Activated CD4-positive, alpha-beta T cell treated with anti-CD3 and anti-CD28 coated beads for 4 hours (primary cell): ENCODE measurements around the gene NBEAL2.
A peak's percentile ranks its signal among the peaks of the same experiment; 100 is the strongest.
"Not testable (repeated sequence)": the region's sequence is repeated elsewhere in the genome, so short reads cannot be mapped to it uniquely, and the experiment has no call there.

Experiments used
- DNase-seq, 2 donors: peaks; one replicate each; pipeline ENCODE4 v3.0.0-alpha.2; 2020

NBEAL2 gene

DNA sequence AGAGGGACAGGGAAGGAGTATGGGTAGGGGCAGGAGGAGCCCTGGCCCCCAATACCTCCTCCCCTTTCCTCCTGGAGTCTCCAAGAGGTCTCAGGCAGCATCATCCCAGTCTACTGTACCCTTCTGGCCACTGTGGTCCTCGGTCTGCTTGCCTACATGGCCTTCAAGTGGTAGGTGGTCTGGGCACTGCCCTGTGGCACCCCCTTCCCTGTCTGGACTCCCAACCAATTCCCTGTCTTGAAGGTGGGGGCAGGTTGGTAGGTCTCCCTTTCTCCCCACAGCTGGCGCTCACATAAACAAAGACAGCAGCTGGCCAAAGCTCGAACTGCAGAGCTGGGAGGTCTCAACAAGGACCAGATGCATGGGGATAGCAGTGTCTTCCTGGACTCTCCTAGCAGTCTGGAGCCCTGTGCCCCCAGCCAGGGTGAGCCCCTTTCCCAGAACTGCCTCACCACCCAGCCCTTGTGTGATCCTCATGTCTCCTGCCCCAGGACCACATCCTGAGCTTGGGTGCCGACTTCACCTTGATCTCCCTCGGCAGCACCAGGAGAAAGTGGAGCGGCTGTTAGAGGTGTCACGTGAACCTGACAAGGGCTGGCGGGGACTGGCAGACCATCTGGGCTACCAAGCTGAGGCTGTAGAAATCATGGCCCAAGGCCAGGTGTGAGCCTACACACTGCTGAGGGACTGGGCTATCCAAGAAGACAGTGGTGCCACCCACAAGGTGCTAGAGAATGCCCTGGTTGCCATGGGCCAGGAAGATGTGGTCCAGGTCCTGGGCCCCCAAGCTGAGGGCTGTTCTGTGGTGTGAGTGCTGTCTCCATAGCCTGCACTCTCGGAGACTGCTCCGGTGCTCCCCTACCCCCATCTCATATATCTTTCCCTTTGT is 33.1 kb downstream of the NBEAL2 start:
- no peak for DNase-seq

DNA sequence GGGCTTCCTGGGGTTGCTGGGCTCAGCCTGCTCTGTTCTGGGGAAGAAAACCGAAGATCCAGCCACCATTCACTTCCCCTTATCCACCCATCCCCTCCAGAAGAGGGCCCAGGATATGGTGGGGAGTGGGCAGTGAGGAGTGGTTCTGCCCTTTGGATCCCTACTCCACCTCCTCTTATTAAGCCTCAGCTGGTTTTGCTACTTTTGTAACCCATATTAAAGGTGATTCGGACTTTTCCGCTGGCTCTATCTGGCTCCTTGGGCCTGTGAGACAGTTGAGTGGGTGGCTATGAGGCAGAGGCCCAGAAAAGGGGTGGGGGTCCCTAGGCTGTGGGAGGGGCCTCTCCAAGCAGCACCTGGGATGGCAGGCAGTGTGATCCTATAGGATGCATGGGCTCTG is 33.8 kb downstream of the NBEAL2 start:
- DNase-seq, result no peak

DNA sequence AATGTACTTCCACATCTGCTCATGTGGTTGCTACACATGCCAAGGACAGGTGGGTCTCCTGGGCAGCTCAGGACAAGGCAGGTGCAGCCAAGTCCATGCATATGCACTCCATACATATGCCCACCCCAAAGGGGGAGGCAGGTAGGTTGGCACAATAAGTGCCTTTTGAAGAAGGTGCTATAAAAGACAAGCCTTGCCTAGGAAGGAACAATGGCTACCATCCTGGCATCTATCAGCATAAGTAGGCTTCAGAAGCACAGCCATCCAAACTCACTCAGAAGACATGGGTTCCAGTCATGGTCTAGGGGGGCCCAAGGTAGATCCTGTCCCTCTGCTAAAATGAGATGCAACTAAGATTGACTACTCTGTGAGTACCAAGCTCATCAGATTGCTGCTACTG is 34.6 kb downstream of the NBEAL2 start:
- no peak for DNase-seq

DNA sequence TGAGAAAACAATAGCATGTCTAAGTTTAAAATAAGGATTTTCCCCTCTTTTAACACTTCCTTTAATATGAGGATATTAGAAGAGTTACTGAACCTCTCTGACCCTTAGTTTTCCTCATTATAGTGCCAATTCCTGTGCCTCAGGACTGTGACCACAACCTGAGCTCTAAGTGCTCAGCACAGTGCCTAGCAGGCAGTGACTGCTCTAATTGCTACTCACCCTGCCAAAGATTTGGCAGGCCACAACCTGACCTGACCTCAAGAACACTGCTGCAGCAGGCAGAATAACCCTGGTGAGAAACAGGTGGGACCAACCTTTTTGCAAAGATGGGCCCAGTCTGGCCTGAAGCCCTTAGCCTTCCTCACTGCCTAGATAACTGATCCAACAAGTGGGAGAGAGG is 35.7 kb downstream of the NBEAL2 start:
- DNase-seq, result no peak

DNA sequence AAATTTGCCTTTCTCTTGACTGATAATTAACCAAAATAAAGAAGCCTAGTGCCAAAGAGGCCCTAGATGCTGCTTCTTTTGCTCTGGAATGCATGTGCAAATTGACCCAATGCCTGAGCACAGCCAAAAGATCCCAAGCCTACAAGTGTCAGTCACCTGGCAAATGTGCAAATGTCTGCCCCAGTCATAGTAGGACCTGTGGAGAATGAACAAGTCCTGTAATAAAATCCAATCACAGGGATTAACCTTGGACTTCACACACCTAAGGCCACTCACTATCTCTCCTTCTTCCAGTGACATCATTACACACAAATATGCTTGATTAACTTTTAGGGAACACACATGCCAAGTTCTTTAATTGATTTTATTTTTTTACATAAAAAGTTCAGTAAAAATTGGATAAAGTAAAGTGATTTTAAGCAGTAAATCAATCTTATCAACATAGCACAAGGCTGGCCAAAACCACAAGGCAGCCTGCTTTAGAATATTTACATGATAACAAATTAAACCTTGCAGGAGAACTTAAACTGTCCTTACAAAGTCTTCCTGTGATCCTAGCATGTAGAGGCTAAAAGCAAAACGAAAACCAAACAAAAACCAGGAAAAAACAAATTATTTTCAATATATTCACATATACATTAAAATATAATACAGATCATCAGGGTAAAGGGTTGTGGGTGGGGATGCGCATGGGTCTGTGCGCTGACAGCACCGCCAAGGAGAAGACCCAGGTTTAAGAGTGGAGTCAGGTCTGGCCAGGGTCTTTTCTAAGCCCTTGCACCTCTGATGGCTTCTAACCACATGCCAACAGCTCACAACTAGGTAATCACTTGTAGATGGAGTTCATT is 36.8 kb downstream of the NBEAL2 start:
- DNase-seq, result no peak

DNA sequence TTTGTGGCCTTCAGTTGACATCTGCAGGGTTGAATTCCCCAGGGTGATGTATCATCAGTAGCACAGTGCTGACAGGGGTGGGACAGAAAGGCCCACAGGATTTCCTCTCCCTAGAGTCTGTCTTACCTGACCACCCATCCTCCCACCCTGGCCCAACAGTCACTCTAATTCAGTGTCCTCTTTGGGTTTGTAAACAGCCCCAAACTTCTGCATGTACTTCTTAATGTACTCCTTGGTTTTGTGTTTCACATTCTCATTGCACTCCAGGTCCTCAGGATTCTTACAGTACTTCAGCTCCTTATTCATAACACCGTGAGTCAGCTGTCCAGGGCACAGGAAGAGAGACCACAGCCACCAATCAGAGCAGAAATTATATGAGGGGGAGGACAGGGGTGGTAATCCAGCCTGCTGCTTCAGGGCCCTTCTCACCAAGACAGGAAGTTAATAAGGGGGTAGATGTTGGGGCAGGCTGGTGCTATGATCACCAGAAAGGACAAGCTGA is 37.5 kb downstream of the NBEAL2 start:
- peak in 1 of 2 donors; percentile 32 for DNase-seq

DNA sequence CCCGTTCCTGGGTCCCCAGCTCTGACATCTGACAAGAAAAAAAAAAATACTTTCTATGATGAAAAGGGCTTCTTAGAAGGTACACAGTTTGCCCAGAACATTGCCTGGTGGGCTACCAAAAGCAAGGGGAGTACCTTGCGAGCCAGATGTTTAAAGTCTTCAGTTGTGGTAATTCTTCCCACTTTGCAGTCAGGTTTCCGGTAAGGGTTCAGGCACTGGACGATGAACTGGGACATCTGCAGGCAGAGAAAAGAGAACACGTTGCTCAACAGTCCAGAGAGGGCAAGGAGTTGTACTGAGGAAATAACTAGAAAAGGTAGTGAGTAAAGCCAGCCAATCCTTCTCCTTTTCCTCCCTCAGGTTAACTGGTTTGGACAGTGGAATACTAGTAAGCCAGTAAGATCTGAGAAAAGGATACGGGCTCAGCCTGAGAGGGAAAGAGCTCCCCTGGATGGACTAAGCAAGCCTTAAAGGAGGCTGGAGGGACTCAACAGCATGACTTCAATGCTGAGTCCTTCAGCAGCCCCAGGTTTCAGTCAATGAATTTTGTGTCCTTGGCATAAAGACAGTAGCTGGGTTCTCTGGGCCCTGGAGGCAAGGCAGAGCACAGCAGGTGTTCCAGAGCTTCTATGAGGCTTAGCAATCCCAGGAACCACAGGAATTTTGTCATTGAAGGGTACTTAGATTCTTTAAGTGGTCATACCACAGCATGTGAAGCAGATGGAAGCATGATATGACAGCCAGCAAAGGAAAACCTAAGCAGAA is 38.2 kb downstream of the NBEAL2 start:
- no peak for DNase-seq

DNA sequence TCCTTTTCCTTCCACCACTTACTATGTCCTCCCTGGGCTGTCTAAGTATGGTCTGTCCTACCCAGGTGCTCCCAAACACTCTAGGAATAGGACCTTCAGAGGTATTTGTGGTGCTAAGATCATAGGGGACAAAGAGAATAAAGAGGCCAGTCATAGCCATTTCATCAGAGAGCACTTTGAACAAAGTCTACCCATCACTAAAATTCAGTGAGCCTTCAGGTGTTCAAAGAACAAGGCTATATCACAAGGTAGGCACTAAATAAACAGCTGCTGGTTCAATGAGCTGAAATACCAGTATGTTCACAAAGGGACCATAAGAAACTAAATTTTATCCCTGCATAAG is 38.8 kb downstream of the NBEAL2 start:
- DNase-seq, result no peak

DNA sequence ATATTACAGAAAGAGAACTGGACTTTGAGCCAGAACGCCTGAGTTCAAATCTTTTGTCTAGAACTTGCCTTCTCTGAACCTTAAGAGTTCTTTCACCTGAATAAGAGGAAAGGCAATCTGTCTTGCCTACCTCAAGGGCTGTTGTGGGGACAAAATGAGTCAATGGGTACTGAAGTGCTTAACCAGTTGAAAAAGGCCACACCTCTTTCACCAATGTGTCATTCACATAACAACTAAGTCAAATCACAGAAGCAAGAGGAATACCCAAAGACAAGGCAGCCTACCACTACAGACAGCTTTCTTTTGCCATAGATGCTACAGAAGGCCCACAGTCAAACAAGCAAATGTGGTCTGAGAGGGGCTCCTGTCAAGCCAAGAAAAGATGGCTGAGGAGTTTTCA is 39.7 kb downstream of the NBEAL2 start:
- no peak for DNase-seq

DNA sequence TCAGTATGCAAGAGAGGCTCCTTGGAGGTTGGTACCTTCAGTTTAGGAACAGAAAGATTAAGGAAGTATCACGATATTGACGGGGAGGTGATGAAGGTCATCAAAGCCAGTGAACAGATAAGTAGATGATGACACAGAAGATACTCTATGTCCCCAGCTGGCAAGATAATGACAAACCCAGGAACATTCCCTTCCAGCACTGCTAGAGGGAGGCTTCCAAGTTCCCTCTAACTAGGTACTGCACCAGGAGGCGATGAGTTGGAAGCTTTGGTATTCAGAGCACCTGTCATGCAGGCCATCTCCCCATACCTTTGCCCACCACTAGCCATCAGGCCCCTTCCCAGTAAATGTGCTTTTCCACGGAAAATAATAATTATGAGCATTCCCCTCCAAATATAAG is 40.8 kb downstream of the NBEAL2 start:
- no peak for DNase-seq

DNA sequence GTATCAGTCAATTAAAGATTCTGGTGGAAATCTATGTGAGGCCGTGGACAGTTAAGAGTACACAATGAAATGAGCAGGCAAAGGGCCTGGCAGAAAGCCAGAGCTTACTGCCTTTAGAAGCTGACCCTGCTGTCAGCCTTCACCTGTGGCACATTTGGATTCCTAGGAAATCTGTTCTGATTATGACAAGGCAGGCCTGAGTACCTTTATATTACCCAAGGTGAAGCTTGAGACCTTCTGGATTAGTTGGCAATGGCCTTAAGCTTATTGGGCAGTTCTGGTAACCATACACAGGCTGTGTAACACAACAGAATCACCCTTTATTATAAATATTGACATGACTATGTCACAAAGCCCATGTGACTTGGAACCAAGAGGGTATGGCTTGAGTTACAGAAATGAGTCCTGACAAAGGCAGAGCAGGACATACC is 43.2 kb downstream of the NBEAL2 start:
- DNase-seq, result no peak

DNA sequence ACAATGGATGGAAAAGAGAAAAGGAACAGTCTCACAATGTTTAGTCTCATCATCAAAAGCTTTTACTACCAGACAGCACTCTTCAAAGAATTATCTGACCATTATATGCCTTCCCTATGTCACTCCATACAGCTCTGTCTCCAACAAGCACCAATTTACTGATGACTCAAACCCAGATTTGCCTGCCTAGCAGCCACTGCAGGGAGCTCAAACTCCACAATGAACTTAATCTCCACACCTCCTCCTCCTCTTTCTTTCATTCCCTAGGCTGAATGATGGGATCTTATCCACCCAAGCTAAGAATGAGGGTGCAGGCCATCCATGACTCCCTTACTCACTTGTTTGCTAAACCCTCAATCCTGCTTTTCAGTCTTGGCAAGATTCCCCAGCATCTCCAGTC is 45.5 kb downstream of the NBEAL2 start:
- no peak for DNase-seq

DNA sequence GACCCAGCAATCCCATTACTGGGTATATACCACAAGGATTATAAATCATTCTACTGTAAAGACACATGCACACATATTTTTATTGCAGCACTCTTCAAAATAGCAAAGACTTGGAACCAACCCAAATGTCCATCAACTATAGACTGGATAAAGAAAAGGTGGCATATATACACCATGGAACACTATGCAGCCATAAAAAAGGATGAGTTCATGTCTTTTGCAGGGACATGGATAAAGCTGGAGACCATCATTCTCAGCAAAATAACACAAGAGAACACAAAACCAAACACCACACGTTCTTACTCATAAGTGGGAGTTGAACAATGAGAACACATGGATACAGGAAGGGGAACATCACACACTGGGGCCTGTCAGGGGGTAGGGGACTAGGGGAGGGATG is 47.0 kb downstream of the NBEAL2 start:
- not testable (repeated sequence) for DNase-seq

DNA sequence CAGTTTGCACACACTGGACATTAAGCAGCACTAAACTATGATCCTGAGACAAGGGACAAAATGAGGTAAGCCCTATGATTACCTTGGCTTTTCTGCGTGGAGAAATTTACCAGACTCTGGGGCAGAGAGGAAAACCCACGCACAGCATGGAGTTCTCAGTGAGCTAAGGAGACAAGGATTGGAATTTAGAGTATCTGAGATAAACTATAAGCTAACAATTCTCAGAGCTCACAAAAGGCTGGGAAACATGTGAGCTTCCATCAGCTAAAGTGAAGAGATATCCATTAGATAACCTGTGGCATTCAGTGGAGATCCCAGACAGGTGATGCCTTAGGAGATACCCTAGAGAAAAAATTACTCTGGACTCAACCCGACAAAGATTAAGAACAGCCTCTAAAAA is 48.7 kb downstream of the NBEAL2 start:
- DNase-seq, result no peak

DNA sequence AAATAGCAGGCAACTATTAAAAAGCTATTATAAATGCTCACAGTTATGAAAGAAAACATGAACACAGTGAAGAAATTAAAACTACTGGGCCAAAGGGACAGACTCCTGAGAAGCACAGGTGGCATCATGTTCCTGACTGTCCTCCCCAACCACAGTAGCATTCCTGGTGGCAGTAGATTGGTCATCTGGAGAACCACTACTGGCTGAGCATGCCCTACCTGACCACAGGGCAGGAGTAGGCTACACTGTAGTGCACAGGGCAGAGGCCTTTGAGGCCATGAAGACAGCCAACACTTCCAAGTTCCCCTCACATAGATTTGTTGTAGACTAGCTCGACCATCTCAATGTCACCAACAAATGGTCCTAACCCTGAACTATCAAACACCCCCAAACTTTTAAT is 49.2 kb downstream of the NBEAL2 start:
- no peak for DNase-seq

DNA sequence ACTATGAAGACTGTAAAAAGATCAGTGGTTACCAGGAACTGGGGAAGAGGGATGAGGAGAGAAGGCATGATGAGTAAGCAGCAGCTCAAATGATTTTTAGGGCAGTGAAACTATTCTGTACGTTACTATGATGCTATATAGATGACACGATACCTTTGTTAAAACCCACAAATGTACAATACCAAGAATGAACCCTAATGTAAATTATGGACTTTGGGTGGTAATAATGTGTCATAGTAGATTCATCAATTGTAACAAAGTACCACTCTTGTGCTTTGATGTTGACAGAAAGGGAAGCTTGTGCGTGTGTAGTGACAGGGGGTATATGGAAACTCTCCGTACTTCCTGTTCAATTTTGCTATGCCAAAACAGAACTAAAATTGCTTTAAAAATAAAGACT is 51.6 kb downstream of the NBEAL2 start:
- not testable (repeated sequence) for DNase-seq

DNA sequence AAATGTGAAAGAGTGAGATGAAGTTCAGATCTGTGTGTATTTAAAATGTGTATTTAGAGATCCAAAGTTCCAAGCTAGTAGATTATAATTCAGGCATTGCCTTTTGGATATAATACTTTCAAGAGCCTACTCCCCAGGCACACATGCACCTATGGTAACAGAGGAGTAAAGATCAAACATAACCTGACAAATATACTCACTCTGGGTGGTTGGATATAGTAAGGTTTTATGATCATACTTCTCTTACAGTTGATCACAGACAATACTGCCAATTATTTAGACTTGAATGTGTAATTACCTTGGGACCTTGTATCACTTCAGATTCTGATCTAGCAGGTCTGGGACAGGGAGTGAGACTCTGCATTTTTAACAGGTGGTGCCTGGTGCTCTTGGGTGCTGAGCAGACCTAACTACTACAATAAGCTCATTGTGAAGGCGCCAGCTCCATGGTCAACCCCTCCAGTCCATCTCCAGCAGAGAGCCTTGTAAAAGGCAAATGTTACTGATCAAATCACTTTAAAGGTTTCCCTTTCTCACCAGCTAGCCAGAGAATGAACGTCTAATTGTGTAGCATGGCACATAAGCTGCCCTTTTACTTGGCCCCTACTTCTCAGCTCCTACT is 55.5 kb downstream of the NBEAL2 start:
- DNase-seq, result no peak

DNA sequence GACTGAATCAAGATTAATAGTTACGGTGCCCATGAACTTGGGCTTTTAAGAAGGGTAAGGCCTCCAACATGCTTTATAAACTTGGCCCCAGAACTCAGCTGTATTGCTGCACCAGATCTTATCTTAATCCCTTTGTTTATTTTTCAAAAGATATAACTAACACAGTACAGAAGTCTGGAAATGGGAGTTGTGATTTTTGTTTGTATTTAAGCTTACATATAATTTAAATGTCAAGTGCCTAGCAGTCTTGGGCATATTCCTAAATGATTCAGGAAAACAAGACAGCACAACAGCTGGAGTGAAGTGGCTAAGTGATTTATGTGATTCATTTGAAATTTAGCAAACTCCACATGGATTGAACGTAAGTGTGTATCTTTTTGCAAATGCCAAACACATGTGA is 56.2 kb downstream of the NBEAL2 start:
- DNase-seq, result no peak

DNA sequence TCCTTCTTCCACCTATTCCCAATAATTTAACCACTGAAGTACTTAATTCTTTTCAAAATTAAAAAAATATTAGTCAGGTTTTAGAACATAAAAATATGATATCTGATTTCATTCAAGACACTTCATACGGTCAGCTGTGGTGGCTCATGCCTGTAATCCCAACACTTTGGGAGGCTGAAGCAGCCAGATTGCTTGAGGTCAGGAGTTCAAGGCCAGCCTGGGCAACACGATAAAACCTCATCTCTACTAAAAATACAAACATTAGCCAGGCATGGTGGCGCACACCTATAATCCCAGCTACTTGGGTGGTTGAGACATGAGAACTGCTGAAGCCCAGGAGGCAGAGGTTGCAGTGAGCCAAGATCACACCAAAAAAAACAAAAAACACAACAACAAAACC is 56.7 kb downstream of the NBEAL2 start:
- no peak for DNase-seq

DNA sequence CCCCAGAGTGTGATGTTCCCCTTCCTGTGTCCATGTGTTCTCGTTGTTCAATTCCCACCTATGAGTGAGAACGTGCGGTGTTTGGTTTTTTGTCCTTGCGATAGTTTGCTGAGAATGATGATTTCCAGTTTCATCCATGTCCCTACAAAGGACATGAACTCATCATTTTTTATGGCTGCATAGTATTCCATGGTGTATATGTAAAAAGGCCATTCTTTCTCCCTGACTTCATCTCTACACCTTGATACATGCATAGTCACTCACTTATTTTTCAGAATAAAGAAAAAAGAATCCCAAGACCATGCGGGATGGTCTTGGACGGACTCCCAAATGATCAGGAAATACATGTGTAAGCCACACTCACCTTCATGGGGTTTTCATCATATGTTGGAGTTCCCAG is 57.8 kb downstream of the NBEAL2 start:
- DNase-seq, result not testable (repeated sequence)

DNA sequence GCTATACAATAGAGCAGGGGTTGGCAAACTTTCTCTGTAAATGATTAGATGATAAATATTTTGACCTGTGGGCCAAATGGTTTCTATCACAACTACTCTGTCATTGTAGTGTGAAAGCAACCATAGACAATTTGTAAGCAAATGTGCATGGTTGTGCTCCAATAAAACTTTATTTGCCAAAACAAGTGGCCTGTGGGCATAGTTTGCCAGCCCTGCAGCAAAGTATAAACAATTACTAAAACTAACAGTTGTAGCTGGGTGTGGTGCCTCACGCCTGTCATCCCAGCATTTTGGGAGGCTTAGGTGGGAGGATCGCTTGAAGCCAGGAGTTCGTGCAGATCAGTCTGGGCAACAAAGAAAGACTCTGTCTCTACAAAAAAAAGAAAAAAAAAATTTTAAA is 61.6 kb downstream of the NBEAL2 start:
- no peak for DNase-seq

DNA sequence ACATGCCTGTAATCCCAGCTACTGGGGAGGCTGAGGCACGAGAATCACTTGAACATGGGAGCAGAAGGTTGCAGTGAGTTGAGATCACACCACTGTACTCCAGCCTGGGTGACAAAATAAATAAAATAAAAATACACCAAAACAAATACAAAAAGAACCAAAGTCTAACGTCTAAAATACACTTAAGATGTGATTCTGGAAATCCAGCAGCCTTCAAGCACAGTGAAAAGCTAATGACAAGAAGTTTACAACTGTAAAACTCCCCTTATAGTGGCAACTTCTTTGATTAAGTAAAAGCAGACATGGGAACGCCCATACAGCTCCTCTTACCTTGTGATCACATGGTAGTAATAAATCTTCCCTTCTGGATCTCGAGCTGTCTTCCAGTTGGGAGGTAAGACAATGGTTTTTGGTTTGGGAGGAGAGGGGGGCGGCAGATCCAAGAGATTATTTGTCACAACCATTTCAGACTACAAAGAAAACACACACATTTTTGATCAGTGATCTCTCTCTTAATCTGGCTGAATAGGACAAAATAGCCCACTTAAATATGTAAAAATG is 62.8 kb downstream of the NBEAL2 start:
- DNase-seq, result no peak
